ENCODE results near the gene PRSS8.

DNA sequence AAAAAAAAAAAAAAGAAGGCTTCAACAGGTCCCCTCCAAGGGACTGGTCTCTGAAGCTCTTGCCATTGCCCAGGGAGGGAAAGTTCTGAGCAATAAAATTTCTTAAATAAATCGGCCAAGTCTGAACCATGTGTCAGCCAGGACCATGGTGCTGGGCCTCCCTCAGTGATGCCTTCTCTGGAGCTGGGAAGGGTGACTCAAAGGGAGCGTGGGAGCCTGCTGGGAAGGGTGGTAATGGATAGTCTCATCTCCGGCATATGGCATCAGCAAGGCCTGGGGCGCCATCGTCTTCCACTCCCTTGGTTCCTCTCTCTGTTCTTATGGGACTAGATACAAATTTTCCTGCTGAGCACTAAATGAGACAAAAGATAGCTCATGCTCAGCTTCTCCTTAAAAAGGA, 43.2 kb downstream of the PRSS8 start:
- TF ChIP-seq, protein P1, sequence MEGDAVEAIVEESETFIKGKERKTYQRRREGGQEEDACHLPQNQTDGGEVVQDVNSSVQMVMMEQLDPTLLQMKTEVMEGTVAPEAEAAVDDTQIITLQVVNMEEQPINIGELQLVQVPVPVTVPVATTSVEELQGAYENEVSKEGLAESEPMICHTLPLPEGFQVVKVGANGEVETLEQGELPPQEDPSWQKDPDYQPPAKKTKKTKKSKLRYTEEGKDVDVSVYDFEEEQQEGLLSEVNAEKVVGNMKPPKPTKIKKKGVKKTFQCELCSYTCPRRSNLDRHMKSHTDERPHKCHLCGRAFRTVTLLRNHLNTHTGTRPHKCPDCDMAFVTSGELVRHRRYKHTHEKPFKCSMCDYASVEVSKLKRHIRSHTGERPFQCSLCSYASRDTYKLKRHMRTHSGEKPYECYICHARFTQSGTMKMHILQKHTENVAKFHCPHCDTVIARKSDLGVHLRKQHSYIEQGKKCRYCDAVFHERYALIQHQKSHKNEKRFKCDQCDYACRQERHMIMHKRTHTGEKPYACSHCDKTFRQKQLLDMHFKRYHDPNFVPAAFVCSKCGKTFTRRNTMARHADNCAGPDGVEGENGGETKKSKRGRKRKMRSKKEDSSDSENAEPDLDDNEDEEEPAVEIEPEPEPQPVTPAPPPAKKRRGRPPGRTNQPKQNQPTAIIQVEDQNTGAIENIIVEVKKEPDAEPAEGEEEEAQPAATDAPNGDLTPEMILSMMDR (IDR thresholded peaks at IDR 0.05) = no peak
- no peak for TF ChIP-seq POLR2A (IDR thresholded peaks at IDR 0.05)
